CD4-positive, alpha-beta T cell (primary cell): ENCODE measurements around the gene CC2D2A. TPM values are rescaled to one million over a fixed set of nuclear protein-coding genes. Genes with fewer than 3 reads are reported as not detected.

ENCODE experiments used
- ATAC-seq: fragments of 200-7000 bp; cut with Tn5 transposase; one replicate; pipeline ENCODE4 v1.10.0; 2022; ENCODE audit warnings: mild to moderate bottlenecking; ENCODE audit not compliant: poor library complexity
- CTCF ChIA-PET: fragments of 350-600 bp; sonication (Branson Sonifier 250); formaldehyde crosslinking; loops from one replicate; lab custom pipeline; 2021; ENCODE audit warnings: antibody characterized with exemption, inconsistent platforms; lab: Charles Lee
- POLR2A ChIA-PET: fragments of 350-600 bp; sonication (Branson Sonifier 250); formaldehyde crosslinking; loops from one replicate; lab custom pipeline; 2021; ENCODE audit warnings: antibody characterized with exemption, inconsistent platforms; lab: Charles Lee
- DNase-seq, 14 experiments: peaks; one replicate each; pipeline ENCODE4 v3.0.0-alpha.2; 2013 to 2020; ENCODE audit warnings: mixed read lengths in 2 of 14
- H3K27ac ChIP-seq, 2 donors: one replicate each; pipeline versions ENCODE4 v1.5.1 to v1.7.0; 2013; ENCODE audit warnings: low read length in 2 of 2, low read depth in 1 of 2, mild to moderate bottlenecking in 1 of 2
- H3K27me3 ChIP-seq, 2 experiments: 1 replicate in 1 of 2; 2 replicates in 1 of 2; pipeline versions ENCODE4 v1.6.1 to v1.7.0; 2013; ENCODE audit warnings: low read length in 2 of 2, control low read depth in 1 of 2, mild to moderate bottlenecking in 1 of 2, moderate library complexity in 1 of 2; ENCODE audit not compliant: insufficient read depth in 2 of 2, control insufficient read depth in 1 of 2
- H3K36me3 ChIP-seq: one replicate; pipeline ENCODE4 v1.6.1; 2013; ENCODE audit warnings: low read length, control low read depth; ENCODE audit not compliant: insufficient read depth
- H3K4me1 ChIP-seq: one replicate; pipeline ENCODE4 v1.6.1; 2013; ENCODE audit warnings: low read length, control low read depth; ENCODE audit not compliant: insufficient read depth
- H3K4me3 ChIP-seq: one replicate; pipeline ENCODE4 v1.5.1; 2013; ENCODE audit warnings: mild to moderate bottlenecking, low read length, moderate library complexity
- H3K9me3 ChIP-seq, 2 experiments: 1 replicate in 1 of 2; 2 replicates in 1 of 2; pipeline versions ENCODE4 v1.6.1 to v1.7.0; 2013; ENCODE audit warnings: low read length in 2 of 2, mild to moderate bottlenecking in 2 of 2, control low read depth in 1 of 2, moderate library complexity in 1 of 2; ENCODE audit not compliant: control insufficient read depth in 1 of 2, insufficient read depth in 1 of 2
- H3K27ac Mint-ChIP-seq: one replicate; pipeline ENCODE4 v1.8.0; 2020; ENCODE audit warnings: mixed read lengths
- H3K27me3 Mint-ChIP-seq: one replicate; pipeline ENCODE4 v1.8.0; 2021; ENCODE audit warnings: mixed read lengths
- H3K36me3 Mint-ChIP-seq: one replicate; pipeline ENCODE4 v1.8.0; 2021; ENCODE audit warnings: low read depth, mixed read lengths
- H3K4me1 Mint-ChIP-seq: one replicate; pipeline ENCODE4 v1.8.0; 2021; ENCODE audit warnings: low read depth, mixed read lengths
- H3K4me3 Mint-ChIP-seq: one replicate; pipeline ENCODE4 v1.8.0; 2020; ENCODE audit warnings: mild to moderate bottlenecking, mixed read lengths
- H3K9me3 Mint-ChIP-seq: one replicate; pipeline ENCODE4 v1.8.0; 2020; ENCODE audit warnings: mixed read lengths
- CTCF ChIP-seq: fragments of 200-600 bp; IDR thresholded peaks from one replicate; pipeline ENCODE4 v1.8.0; 2022; ENCODE audit warnings: antibody characterized with exemption, mild to moderate bottlenecking
- intact Hi-C, 2 experiments: fragments of 100-400 bp; cut with DNase I in 1 of 2; cut with micrococcal nuclease in 1 of 2; formaldehyde crosslinking; loops; one replicate each; pipeline versions ENCODE4 v1.15.1 to v1.9.0; 2023 to 2025; cut with DNase I, micrococcal nuclease
- total RNA-seq, 174 experiments: library from RNA in 2 of 174; stranded (reverse) in 2 of 174; gene quantifications; one replicate each; pipeline ENCODE4 v1.2.3 and lab custom pipeline; 2021 to 2026

Gene CC2D2A
- total RNA-seq, 2 experiments from 2014 or later = not detected

- no peaks in the 10 kb centered on the region for H3K27me3 Mint-ChIP-seq
- no peaks in the 10 kb centered on the region for H3K9me3 ChIP-seq
- no peak for TF ChIP-seq CTCF
- no peak overlapping the region for H3K4me3 Mint-ChIP-seq
- H3K36me3 ChIP-seq = no peaks in the 10 kb centered on the region
- DNase-seq (no peak), ATAC-seq (no peak)
- peaks cover 14% of the 10 kb centered on the region for H3K36me3 Mint-ChIP-seq
- H3K27ac Mint-ChIP-seq = no peak overlapping the region
- ChIA-PET CTCF (no interaction called here), POLR2A (no interaction called here)
- no peaks in the 10 kb centered on the region for H3K9me3 Mint-ChIP-seq
- H3K4me3 ChIP-seq = no peak overlapping the region
- intact Hi-C loops = no loop called here
- H3K4me1 Mint-ChIP-seq = no peaks in the 10 kb centered on the region
- H3K4me1 ChIP-seq = no peaks in the 10 kb centered on the region
- no peaks in the 10 kb centered on the region for H3K27me3 ChIP-seq
- no peak overlapping the region for H3K27ac ChIP-seq
These were observed 107.8 kb downstream of the CC2D2A start for GRCh38 chr4:15577508-15577907.

- Histone ChIP-seq H3K27ac (no peak overlapping the region), H3K36me3 (no peaks in the 10 kb centered on the region), H3K4me3 (no peak overlapping the region), H3K27me3 (no peaks in the 10 kb centered on the region), H3K4me1 (no peaks in the 10 kb centered on the region), H3K9me3 (no peaks in the 10 kb centered on the region)
- Mint-ChIP-seq H3K27ac (no peak overlapping the region), H3K9me3 (no peaks in the 10 kb centered on the region), H3K27me3 (no peaks in the 10 kb centered on the region), H3K4me1 (no peaks in the 10 kb centered on the region), H3K4me3 (no peak overlapping the region), H3K36me3 (no peaks in the 10 kb centered on the region)
- POLR2A ChIA-PET = no interaction called here
- intact Hi-C loops = no loop called here
- CTCF ChIA-PET = no interaction called here
- TF ChIP-seq CTCF = no peak
- ATAC-seq (no peak), DNase-seq (no peak)
These were observed 115.1 kb downstream of the CC2D2A start for GRCh38 chr4:15584785-15585184.

DNA sequence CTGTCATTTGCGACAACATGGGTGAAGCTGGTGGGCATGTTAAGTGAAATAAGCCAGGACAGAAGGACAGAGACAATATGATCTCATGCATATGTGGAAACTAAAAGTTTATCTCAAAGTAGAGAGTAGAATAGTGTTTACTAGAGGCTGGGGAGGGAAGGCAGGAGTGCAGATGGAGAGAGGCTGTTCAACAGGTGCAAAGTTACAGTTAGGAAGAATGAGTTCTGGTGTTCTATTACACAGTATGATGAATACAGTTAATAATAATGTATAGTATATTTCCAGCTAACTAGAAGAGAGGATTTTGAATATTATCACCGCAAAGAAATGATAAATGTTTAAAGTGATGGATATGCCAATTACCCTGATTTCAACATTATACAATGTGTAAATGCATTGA, 115.6 kb downstream of the CC2D2A start:
- H3K4me3 ChIP-seq = no peak overlapping the region
- Mint-ChIP-seq H3K27ac (no peak overlapping the region), H3K27me3 (no peaks in the 10 kb centered on the region), H3K4me1 (no peaks in the 10 kb centered on the region), H3K36me3 (no peaks in the 10 kb centered on the region), H3K9me3 (no peaks in the 10 kb centered on the region), H3K4me3 (no peak overlapping the region)
- ChIA-PET POLR2A (no interaction called here), CTCF (no interaction called here)
- ATAC-seq (no peak), DNase-seq (no peak)
- H3K9me3 ChIP-seq = no peaks in the 10 kb centered on the region
- H3K36me3 ChIP-seq = no peaks in the 10 kb centered on the region
- intact Hi-C loops = no loop called here
- H3K27me3 ChIP-seq = no peaks in the 10 kb centered on the region
- H3K4me1 ChIP-seq = no peaks in the 10 kb centered on the region
- H3K27ac ChIP-seq = no peak overlapping the region
- no peak for TF ChIP-seq CTCF
